22Rv1 (cell line): Measurements from ENCODE around the gene TSPAN33.
"Not testable (repeated sequence)": the region's sequence is repeated elsewhere in the genome, so short reads cannot be mapped to it uniquely, and the experiment has no call there.

Experiments
- H3K27ac ChIP-seq: fragments of 450-650 bp; 2 replicates; pipeline ENCODE4 v1.5.1; 2017
- CTCF ChIP-seq: fragments of 450-650 bp; IDR thresholded peaks from 2 replicates; pipeline ENCODE4 v1.5.1; 2017; ENCODE audit warnings: mild to moderate bottlenecking
- ZFX ChIP-seq: fragments of 450-650 bp; IDR thresholded peaks from 2 replicates; pipeline ENCODE4 v1.6.1; 2017; ENCODE audit warnings: antibody characterized with exemption, borderline replicate concordance

Gene TSPAN33

GRCh38 chr7:129108581-129108980 lies 35.9 kb upstream of the TSPAN33 start:
- no peak overlapping the region for H3K27ac ChIP-seq
- no peak for TF ChIP-seq ZFX
- TF ChIP-seq CTCF, result no peak

- TF ChIP-seq CTCF (no peak), ZFX (no peak)
- peak overlapping the region; percentile 44 for H3K27ac ChIP-seq
Observed at GRCh38 chr7:129110258-129110981, 34.1 kb upstream of the TSPAN33 start.

- H3K27ac ChIP-seq, result peak overlapping the region; percentile 44
- TF ChIP-seq CTCF, result no peak
- TF ChIP-seq ZFX, result no peak
Observed at GRCh38 chr7:129110982-129111376, 33.5 kb upstream of the TSPAN33 start.

GRCh38 chr7:129115676-129116075 lies 28.8 kb upstream of the TSPAN33 start:
- TF ChIP-seq CTCF, result no peak
- TF ChIP-seq ZFX, result no peak
- H3K27ac ChIP-seq, result no peak overlapping the region

GRCh38 chr7:129118182-129118581 lies 26.3 kb upstream of the TSPAN33 start:
- no peak for TF ChIP-seq ZFX
- TF ChIP-seq CTCF, result no peak
- H3K27ac ChIP-seq, result no peak overlapping the region

- TF ChIP-seq CTCF (no peak), ZFX (no peak)
- no peak overlapping the region for H3K27ac ChIP-seq
Observed at GRCh38 chr7:129118976-129119375, 25.5 kb upstream of the TSPAN33 start.

- H3K27ac ChIP-seq, result not testable (repeated sequence)
Observed at GRCh38 chr7:129121501-129122077, 22.9 kb upstream of the TSPAN33 start.

- no peak for TF ChIP-seq CTCF
- no peak for TF ChIP-seq ZFX
- no peak overlapping the region for H3K27ac ChIP-seq
Observed at GRCh38 chr7:129122078-129122750, 22.3 kb upstream of the TSPAN33 start.
